Activated naive CD8-positive, alpha-beta T cell treated with anti-CD3 and anti-CD28 coated beads, Interleukin-2, amount 10 ng/mL, durations not matched to agents 7 days and 5 days (primary cell): ENCODE measurements around the gene UQCRQ. TPM values are rescaled to one million over a fixed set of nuclear protein-coding genes. Genes with fewer than 3 reads are reported as not detected.

Experiments
- ATAC-seq: fragments of 150-1000 bp; cut with Tn5 transposase; one replicate; pipeline ENCODE4 v1.10.0; 2021; ENCODE audit warnings: low read depth, moderate library complexity
- POLR2A ChIA-PET: fragments of 350-600 bp; sonication (Branson Sonifier 250); formaldehyde crosslinking; loops from one replicate; lab custom pipeline; 2021; ENCODE audit warnings: antibody characterized with exemption; lab: Charles Lee
- DNase-seq: peaks from one replicate; pipeline ENCODE4 v3.0.0; 2021
- H3K27ac Mint-ChIP-seq: one replicate; pipeline ENCODE4 v1.8.0; 2022; ENCODE audit warnings: mild to moderate bottlenecking, mixed read lengths
- H3K27me3 Mint-ChIP-seq: one replicate; pipeline ENCODE4 v1.8.0; 2022; ENCODE audit warnings: mild to moderate bottlenecking, moderate library complexity, mixed read lengths
- H3K36me3 Mint-ChIP-seq: one replicate; pipeline ENCODE4 v1.8.0; 2021; ENCODE audit warnings: mild to moderate bottlenecking, mixed read lengths
- H3K4me1 Mint-ChIP-seq: one replicate; pipeline ENCODE4 v1.8.0; 2021; ENCODE audit warnings: mixed read lengths
- H3K4me3 Mint-ChIP-seq: one replicate; pipeline ENCODE4 v1.8.0; 2022; ENCODE audit warnings: mild to moderate bottlenecking, moderate library complexity, mixed read lengths
- H3K9me3 Mint-ChIP-seq: one replicate; pipeline ENCODE4 v1.8.0; 2021; ENCODE audit warnings: mixed read lengths
- total RNA-seq, 2 experiments: library from RNA; stranded (reverse); gene quantifications; one replicate each; pipeline ENCODE4 v1.2.3, GENCODE V29; 2021

The UQCRQ gene
- total RNA-seq, 2 experiments from 2014 or later = 278 to 286 TPM

DNA sequence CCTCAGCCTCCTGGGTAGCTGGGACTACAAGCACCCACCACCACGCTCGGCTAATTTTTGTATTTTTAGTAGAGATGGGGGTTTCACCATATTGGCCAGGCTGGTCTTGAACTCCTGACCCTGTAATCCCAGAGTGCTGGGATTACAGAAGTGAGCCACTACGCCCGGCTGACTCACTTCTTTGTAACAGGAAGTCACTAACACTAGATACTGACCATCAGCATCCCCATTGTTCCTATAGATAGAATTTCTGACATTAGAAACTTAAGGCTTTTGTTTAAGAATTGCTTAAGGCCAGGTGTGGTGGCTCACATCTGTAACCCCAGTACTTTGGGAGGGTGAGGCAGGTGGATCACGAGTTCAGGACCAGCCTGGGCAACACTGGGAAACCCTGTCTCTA lies 49.2 kb downstream of the UQCRQ start:
- ATAC-seq = no peak
- POLR2A ChIA-PET = no interaction called here
- Mint-ChIP-seq H3K4me1 (no peaks in the 10 kb centered on the region), H3K36me3 (peaks cover 26% of the 10 kb centered on the region), H3K27ac (no peak overlapping the region), H3K9me3 (no peaks in the 10 kb centered on the region), H3K27me3 (no peaks in the 10 kb centered on the region), H3K4me3 (no peak overlapping the region)
- no peak for DNase-seq

DNA sequence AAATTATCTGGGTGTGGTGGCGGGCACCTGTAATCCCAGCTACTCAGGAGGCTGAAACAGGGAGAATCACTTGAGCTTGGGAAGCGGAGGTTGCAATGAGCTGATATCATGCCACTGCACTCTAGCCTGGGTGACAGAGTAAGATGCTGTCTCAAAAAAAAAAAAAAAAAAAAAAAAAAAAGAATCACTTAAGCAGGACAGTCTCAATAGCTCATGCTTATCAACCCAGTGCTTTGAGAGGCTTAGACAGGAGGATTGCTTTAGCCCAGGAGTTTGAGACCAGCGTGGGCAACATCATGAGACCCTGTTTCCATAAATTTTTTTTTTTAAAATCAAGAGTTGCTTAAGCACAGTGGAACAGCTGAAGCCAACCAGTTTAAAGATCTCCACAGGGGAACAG lies 49.6 kb downstream of the UQCRQ start:
- H3K4me3 Mint-ChIP-seq = no peak overlapping the region
- no peaks in the 10 kb centered on the region for H3K27me3 Mint-ChIP-seq
- no peaks in the 10 kb centered on the region for H3K4me1 Mint-ChIP-seq
- no peak overlapping the region for H3K27ac Mint-ChIP-seq
- DNase-seq (no peak), ATAC-seq (no peak)
- H3K9me3 Mint-ChIP-seq = no peaks in the 10 kb centered on the region
- POLR2A ChIA-PET = no interaction called here
- peaks cover 28% of the 10 kb centered on the region for H3K36me3 Mint-ChIP-seq

Other genes starting within 250 kb of the UQCRQ start
- gene IL13, start 208.5 kb upstream of the UQCRQ start, total RNA-seq = under 1 TPM; 0.30 to 0.37 TPM
- gene IL4, start 192.7 kb upstream of the UQCRQ start, total RNA-seq = 1 to 10 TPM in 1 of 2 experiments, not detected in 1; 1.8 TPM
- 10 to 100 TPM; 16.8 to 19.3 TPM for gene KIF3A, start 129.1 kb upstream of the UQCRQ start, total RNA-seq
- 10 to 100 TPM in 1 of 2 experiments, 1 to 10 TPM in 1; 8.9 to 12.4 TPM for gene CCNI2, start 119.2 kb upstream of the UQCRQ start, total RNA-seq
- 10 to 100 TPM; 39.2 to 40.4 TPM for gene SEPTIN8, start 89.4 kb upstream of the UQCRQ start, total RNA-seq
- gene SOWAHA, start 53.3 kb upstream of the UQCRQ start, total RNA-seq = not detected
- 1 to 10 TPM; 4.0 to 6.3 TPM for gene SHROOM1, start 36.0 kb upstream of the UQCRQ start, total RNA-seq
- under 1 TPM; 0.77 to 0.80 TPM for gene GDF9, start 173 bp upstream of the UQCRQ start, total RNA-seq
- gene LEAP2, start 7.0 kb downstream of the UQCRQ start, total RNA-seq = 1 to 10 TPM; 4.4 to 4.5 TPM
- 10 to 100 TPM; 40.3 to 42.1 TPM for gene AFF4, start 97.0 kb downstream of the UQCRQ start, total RNA-seq
- 10 to 100 TPM; 22.8 to 24.5 TPM for gene ZCCHC10, start 159.9 kb downstream of the UQCRQ start, total RNA-seq
- gene HSPA4, start 185.4 kb downstream of the UQCRQ start, total RNA-seq = 10 to 100 TPM; 78.9 to 83.2 TPM